ENCODE measurements around the gene ZNF592.

Gene ZNF592

DNA sequence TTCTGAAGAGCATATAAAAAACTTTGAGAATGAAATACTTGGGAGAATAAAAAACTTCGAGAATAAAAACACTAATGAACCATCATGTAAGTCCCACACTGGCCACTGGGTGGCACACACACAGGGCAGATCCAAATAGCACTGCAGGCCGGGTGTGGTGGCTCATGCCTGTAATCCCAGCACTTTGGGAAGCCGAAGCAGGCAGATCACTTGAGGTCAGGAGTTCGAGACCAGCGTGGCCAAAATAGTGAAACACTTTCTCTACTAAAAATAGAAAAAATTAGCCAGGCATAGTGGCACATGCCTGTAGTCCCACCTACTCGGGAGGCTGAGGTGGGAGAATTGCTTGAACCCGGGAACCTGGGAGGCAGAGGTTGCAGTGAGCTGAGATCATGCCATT lies 97.2 kb downstream of the ZNF592 start:
- TF ChIP-seq, protein P1, sequence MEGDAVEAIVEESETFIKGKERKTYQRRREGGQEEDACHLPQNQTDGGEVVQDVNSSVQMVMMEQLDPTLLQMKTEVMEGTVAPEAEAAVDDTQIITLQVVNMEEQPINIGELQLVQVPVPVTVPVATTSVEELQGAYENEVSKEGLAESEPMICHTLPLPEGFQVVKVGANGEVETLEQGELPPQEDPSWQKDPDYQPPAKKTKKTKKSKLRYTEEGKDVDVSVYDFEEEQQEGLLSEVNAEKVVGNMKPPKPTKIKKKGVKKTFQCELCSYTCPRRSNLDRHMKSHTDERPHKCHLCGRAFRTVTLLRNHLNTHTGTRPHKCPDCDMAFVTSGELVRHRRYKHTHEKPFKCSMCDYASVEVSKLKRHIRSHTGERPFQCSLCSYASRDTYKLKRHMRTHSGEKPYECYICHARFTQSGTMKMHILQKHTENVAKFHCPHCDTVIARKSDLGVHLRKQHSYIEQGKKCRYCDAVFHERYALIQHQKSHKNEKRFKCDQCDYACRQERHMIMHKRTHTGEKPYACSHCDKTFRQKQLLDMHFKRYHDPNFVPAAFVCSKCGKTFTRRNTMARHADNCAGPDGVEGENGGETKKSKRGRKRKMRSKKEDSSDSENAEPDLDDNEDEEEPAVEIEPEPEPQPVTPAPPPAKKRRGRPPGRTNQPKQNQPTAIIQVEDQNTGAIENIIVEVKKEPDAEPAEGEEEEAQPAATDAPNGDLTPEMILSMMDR (IDR thresholded peaks at IDR 0.05; ENCODE audit: extremely low read depth, missing control alignments) = peak; percentile 61
- DNase-seq (ENCODE audit: low spot score) = peak; percentile 64

DNA sequence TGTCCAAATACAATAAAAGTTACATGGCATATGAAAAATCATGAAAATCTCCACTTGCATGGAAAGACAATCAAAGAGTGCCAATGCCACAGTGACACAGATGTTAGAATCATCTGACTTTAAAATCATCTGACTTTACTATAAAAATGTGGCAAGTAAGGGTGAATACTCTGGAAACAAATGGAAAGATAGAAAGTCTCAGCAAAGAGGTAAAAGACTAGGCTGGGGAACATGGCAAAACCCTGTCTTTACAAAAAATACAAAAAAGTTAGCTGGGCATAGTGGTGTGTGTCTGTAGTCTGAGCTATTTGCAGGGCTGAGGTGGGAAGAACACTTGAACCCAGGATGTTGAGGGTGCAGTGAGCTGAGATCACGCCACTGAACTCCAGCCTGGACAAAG lies 97.9 kb downstream of the ZNF592 start:
- no peak for DNase-seq (ENCODE audit: low spot score)
- TF ChIP-seq, protein P1 (IDR thresholded peaks at IDR 0.05; ENCODE audit: extremely low read depth, missing control alignments) = no peak

DNA sequence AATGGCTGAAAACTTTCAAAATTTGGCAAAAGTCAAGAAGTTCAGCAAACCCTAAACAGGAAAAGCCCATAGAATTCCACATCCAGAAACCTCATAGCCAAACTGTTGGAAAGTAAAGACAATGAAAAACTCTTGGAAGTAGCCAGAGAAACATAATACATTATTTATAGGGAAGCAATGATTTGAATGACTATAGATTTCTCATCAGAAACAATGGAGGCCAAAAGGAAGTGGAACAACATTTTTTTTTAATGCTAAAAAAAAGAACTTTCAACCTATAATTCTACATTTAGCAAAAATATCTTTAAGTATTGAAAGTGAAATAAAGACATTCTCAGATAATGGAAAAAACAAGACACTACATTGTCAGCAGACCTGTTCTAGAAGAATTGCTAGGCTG lies 99.0 kb downstream of the ZNF592 start:
- no peak for DNase-seq (ENCODE audit: low spot score)
- TF ChIP-seq, protein P1 (IDR thresholded peaks at IDR 0.05; ENCODE audit: extremely low read depth, missing control alignments) = no peak

DNA sequence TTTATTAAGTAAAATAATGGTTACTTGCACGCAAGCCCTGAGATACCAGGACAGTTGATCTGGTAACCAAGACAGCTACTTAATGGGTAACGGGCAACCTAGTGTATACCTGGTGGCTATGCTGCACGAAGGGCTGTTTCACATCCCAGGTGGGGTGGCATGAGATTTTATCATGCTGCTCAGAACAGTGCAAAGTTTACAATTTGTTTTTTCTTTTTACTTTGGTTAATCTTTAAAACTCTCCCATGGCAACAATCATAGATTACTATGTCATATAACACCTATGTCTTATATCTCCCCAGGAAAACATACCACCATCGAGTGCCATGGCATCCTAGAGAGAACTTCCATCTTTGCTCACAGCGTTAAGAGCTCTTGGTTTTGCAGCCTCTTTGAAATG lies 103.8 kb downstream of the ZNF592 start:
- no peak for DNase-seq (ENCODE audit: low spot score)
- TF ChIP-seq, protein P1 (IDR thresholded peaks at IDR 0.05; ENCODE audit: extremely low read depth, missing control alignments) = no peak

DNA sequence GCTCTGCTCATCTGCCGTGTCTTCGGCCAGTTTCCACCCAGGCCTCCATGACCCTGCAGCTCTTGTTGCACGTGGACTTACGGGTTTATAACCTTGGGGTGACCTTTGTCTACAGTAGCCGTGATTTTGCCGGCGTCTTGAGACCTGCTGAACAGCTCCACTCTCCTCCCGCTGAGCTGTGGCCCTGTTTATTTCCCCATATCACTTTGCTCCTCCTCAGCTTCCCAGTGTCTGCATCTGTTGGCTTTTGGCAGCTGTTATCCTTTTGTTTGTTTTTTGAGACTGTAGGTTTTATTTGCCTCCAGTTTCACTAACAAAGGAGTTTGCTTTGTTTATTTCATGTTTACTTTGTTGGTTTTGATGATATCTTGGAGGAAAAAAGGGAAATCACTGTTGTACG lies 106.7 kb downstream of the ZNF592 start:
- TF ChIP-seq, protein P1 (IDR thresholded peaks at IDR 0.05; ENCODE audit: extremely low read depth, missing control alignments) = no peak
- no peak for DNase-seq (ENCODE audit: low spot score)

DNA sequence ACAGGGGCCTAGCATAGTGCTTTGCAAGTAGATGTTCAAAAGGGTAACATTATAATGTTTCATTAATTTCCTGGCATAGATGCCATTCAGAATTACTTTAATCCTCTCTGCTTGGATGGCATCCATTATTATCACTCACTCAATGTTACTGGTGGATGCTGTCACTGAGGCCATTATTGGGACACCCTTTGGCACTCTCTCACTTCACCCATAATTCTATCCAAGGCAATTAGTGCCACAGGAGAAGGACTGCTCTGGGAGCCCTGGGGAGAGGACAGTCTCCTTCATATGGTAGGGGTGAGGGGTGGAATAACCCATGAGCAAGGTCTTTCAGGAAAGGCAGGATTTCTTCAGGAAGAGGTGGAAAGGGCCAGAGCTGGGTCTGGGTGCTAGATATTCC lies 107.4 kb downstream of the ZNF592 start:
- TF ChIP-seq, protein P1 (IDR thresholded peaks at IDR 0.05; ENCODE audit: extremely low read depth, missing control alignments) = no peak
- no peak for DNase-seq (ENCODE audit: low spot score)
